Measurements from ENCODE around the gene SMYD5.

The SMYD5 gene

DNA sequence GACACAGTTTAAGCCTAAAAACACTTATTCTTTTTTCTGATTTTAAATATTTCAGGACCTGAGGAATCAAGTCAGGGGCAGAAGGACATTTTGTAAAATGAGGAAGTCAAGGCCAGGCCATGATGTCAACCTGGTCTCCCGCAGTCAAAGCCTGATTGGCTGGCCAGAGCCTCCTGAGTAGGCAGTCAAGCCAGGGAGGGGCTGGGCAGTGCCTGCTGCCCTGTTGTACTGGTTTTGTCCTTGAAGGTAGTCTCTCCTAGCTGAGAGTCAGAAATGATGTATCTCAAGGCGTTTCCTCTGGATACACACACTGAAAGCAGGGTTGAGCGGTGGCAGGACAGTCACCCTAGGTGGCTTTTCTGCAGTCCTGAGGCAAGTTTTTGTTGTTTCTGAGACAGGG, 39.9 kb downstream of the SMYD5 start:
- POLR2A ChIA-PET = interaction anchor here (1.1 to 2.0 kb wide), 4 partner anchors 9 to 20 kb away, joined by 3 to 7 read pairs (median 5); partner anchors contain the start of genes CCT7 and PRADC1
- CTCF ChIA-PET = interaction anchor here (0.7 kb wide), 1 partner anchor 168 kb away, joined by 5 read pairs; no protein-coding TSS in a partner anchor
- Histone ChIP-seq H3K27ac (ENCODE audit: extremely low read depth, low read depth, low read length) (no peak overlapping the region; the same call in 1 of the 2 replicates), H3K4me3 (ENCODE audit: low read depth, low read length) (no peak overlapping the region), H3K4me1 (ENCODE audit: control insufficient read depth, insufficient read depth, low read length) (no peaks in the 10 kb centered on the region), H3K36me3 (ENCODE audit: control insufficient read depth in 2 of 2, insufficient read depth in 1 of 2, low read length in 2 of 2) (peaks cover 33 to 73% of the 10 kb centered on the region in 2 experiments), H3K9me3 (ENCODE audit: control insufficient read depth, insufficient read depth, low read depth, low read length) (no peaks in the 10 kb centered on the region)
- TF ChIP-seq ZNF433 (tag by site-specific recombination; IDR thresholded peaks at IDR 0.05; ENCODE audit: low read depth) = no peak
- TF ChIP-seq ZNF248 (tag by site-specific recombination; IDR thresholded peaks at IDR 0.05) = no peak
- no peak for TF ChIP-seq EGR2 (tag by site-specific recombination; IDR thresholded peaks at IDR 0.05; ENCODE audit: low read depth)
- TF ChIP-seq ZNF341 (tag by site-specific recombination; IDR thresholded peaks at IDR 0.05; ENCODE audit: low read depth) = no peak
- TF ChIP-seq SCRT2 (tag by site-specific recombination; IDR thresholded peaks at IDR 0.05) = no peak
- TF ChIP-seq ZFHX2 (tag by site-specific recombination; conservative IDR thresholded peaks at IDR 0.05) = no peak
- TF ChIP-seq ZNF350 (tag by site-specific recombination; IDR thresholded peaks at IDR 0.05) = no peak
- TF ChIP-seq ZSCAN30 (tag by site-specific recombination; IDR thresholded peaks at IDR 0.05) = no peak
- TF ChIP-seq ZNF266 (tag by site-specific recombination; IDR thresholded peaks at IDR 0.05; ENCODE audit: low read depth) = no peak
- TF ChIP-seq, protein P1, sequence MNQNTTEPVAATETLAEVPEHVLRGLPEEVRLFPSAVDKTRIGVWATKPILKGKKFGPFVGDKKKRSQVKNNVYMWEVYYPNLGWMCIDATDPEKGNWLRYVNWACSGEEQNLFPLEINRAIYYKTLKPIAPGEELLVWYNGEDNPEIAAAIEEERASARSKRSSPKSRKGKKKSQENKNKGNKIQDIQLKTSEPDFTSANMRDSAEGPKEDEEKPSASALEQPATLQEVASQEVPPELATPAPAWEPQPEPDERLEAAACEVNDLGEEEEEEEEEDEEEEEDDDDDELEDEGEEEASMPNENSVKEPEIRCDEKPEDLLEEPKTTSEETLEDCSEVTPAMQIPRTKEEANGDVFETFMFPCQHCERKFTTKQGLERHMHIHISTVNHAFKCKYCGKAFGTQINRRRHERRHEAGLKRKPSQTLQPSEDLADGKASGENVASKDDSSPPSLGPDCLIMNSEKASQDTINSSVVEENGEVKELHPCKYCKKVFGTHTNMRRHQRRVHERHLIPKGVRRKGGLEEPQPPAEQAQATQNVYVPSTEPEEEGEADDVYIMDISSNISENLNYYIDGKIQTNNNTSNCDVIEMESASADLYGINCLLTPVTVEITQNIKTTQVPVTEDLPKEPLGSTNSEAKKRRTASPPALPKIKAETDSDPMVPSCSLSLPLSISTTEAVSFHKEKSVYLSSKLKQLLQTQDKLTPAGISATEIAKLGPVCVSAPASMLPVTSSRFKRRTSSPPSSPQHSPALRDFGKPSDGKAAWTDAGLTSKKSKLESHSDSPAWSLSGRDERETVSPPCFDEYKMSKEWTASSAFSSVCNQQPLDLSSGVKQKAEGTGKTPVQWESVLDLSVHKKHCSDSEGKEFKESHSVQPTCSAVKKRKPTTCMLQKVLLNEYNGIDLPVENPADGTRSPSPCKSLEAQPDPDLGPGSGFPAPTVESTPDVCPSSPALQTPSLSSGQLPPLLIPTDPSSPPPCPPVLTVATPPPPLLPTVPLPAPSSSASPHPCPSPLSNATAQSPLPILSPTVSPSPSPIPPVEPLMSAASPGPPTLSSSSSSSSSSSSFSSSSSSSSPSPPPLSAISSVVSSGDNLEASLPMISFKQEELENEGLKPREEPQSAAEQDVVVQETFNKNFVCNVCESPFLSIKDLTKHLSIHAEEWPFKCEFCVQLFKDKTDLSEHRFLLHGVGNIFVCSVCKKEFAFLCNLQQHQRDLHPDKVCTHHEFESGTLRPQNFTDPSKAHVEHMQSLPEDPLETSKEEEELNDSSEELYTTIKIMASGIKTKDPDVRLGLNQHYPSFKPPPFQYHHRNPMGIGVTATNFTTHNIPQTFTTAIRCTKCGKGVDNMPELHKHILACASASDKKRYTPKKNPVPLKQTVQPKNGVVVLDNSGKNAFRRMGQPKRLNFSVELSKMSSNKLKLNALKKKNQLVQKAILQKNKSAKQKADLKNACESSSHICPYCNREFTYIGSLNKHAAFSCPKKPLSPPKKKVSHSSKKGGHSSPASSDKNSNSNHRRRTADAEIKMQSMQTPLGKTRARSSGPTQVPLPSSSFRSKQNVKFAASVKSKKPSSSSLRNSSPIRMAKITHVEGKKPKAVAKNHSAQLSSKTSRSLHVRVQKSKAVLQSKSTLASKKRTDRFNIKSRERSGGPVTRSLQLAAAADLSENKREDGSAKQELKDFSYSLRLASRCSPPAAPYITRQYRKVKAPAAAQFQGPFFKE (tag by site-specific recombination; IDR thresholded peaks at IDR 0.05; ENCODE audit: borderline replicate concordance) = no peak
- no peak for TF ChIP-seq KLF1 (tag by site-specific recombination; IDR thresholded peaks at IDR 0.05)
- TF ChIP-seq ZNF510 (tag by site-specific recombination; IDR thresholded peaks at IDR 0.05; ENCODE audit: insufficient replicate concordance) = no peak
- no peak for TF ChIP-seq ZNF529 (tag by site-specific recombination; IDR thresholded peaks at IDR 0.05; ENCODE audit: insufficient replicate concordance)
- no peak for TF ChIP-seq ZNF26 (tag by site-specific recombination; IDR thresholded peaks at IDR 0.05)
- TF ChIP-seq, protein P2, sequence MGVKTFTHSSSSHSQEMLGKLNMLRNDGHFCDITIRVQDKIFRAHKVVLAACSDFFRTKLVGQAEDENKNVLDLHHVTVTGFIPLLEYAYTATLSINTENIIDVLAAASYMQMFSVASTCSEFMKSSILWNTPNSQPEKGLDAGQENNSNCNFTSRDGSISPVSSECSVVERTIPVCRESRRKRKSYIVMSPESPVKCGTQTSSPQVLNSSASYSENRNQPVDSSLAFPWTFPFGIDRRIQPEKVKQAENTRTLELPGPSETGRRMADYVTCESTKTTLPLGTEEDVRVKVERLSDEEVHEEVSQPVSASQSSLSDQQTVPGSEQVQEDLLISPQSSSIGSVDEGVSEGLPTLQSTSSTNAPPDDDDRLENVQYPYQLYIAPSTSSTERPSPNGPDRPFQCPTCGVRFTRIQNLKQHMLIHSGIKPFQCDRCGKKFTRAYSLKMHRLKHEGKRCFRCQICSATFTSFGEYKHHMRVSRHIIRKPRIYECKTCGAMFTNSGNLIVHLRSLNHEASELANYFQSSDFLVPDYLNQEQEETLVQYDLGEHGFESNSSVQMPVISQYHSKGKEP (tag by site-specific recombination; IDR thresholded peaks at IDR 0.05) = no peak
